Stimulated activated CD4-positive, alpha-beta T cell treated with anti-CD3 and anti-CD28 coated beads, Interleukin-1b, Interleukin-23, amount 100 ng/mL, for 1 hour (primary cell): ENCODE measurements around the gene PITX3.
"Not testable (repeated sequence)": the region's sequence is repeated elsewhere in the genome, so short reads cannot be mapped to it uniquely, and the experiment has no call there.

Source experiments
- DNase-seq, 2 donors: peaks; one replicate each; pipeline ENCODE4 v3.0.0-alpha.2; 2020; ENCODE audit warnings: low read depth in 2 of 2

PITX3 gene

DNA sequence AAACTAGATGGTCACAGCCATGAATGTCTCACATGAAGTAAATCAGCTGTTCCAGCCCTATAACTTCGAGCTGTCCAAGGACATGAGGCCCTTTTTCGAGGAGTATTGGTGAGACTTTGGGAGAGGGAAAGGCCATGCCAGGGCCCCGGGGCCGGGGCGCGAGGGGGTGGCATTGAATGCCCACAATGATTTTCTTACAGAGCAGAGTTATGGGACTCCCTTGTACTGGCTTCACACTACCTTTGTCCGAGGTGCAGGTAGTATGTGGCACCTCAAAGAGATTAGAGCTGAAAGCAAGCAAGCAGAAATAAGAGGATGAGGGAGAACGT is 14.8 kb downstream of the PITX3 start:
- no peak for DNase-seq

DNA sequence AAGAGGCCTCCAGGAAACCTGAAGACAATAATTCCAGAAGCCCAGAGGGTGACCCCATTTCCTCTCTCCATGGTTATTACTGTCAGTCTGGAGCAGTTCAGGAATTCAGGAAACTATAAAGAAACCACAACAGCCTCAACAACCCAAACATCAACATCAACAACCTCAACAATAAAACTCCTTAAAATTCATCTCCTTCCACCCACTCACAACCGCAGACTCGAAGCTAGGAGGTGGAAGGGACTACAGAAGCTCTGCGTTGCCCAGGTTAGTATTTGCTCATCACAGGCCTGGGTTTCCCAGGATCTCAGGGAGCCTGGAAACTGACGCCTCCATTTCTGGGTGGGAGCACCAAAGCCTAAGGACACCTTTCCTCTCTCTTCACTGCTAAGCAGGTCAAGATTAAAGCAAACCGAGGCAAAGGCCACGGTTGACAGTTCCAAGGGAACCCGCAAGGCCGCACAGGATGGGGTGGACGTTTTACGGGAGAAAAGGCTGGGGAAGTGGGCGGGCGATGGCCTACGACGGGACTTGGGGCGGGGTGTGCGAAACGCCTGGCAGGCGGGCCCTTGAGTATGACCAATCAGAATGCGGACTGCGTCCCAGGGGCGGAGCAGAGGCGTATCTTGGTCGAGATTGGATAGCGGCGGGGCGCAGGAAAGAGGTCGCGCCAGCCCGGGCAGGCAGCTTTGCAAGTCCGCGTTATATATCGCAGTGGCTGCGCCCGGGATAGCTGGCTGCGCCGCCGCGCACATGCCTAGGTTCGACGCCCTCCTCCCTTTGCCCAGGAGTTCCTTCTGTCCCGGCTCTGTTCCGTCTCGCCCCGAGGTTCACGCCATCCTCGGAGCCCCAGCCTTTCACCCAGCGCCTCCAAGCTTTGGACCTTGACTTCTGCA is 15.4 kb downstream of the PITX3 start, which contains the start of gene ELOVL3:
TSS of gene ELOVL3 (plus strand) at position 654 of the 896 bp plus-strand sequence. CDS start 250 bp downstream, outside the sequence.
- peak; percentile 56 to 60 for DNase-seq

DNA sequence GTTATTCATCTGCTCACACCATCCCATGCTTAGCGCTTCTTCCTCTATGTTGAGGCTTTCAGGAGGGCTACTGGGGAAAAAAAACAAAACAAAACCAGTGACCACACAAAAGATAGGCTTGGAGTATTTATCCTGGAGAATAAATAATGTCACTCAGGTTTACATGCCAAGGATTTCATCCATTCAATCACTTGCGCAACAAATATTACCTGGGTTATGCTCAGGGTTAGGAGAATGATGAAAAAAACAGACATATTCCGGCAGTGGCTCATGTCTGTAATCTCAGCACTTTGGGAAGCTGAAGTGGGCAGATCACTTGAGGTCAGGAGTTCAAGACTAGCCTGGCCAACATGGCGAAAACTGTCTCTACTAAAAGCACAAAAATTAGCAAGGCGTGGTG is 18.5 kb downstream of the PITX3 start:
- no peak for DNase-seq

DNA sequence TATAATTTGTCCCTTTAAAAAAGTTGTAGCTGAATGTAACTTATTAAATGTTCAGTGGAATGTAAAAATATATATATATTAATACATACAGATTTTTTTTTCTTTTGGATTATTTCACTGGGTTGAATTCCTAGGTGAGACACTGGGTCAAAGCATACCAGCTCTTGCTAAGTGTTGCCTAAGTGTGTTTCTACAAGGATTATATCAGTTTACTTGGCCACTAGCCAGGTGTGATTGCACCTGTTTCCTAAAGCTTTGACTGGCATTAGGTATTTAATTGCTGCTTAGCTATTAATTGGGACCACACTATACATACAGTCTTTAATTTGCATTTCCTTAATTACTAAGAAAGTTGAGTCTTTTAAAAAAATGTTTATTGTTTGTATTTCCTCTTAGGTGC is 20.7 kb downstream of the PITX3 start:
- no peak for DNase-seq

DNA sequence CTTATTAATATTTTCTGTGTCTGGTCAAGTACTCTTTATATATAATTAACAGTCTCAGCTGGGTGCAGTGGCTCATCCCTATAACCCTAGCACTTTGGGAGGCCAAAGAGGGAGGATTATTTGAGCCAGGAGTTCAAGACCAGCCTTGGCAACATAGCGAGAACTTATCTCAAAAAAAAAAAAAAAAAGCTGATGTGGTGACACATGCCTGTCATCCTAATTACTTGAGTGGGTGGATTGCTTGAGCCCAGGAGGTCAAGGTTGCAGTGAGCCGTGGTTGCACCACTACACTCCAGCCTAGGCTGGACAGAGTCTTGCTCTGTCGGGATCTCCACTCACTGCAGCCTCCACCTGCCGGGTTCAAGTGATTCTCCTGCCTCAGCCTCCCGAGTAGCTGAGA is 21.9 kb downstream of the PITX3 start:
- DNase-seq, result no peak

DNA sequence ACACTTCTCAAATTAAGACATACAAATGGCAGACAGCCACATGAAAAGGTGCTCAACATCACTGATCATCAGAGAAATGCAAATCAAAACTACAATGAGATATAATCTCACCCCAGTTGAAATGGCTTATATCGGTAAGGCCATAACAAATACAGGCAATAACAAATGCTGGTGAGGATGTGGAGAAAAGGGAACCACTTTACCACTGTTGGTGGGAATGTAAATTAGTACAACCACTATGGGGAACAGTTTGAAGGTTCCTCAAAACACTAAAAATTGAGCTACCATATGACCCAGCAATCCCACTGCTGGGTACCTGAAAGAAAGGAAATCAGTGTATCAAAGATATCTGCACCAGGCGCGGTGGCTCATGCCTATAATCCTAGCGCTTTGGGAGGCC is 27.7 kb downstream of the PITX3 start:
- DNase-seq, result not testable (repeated sequence)

DNA sequence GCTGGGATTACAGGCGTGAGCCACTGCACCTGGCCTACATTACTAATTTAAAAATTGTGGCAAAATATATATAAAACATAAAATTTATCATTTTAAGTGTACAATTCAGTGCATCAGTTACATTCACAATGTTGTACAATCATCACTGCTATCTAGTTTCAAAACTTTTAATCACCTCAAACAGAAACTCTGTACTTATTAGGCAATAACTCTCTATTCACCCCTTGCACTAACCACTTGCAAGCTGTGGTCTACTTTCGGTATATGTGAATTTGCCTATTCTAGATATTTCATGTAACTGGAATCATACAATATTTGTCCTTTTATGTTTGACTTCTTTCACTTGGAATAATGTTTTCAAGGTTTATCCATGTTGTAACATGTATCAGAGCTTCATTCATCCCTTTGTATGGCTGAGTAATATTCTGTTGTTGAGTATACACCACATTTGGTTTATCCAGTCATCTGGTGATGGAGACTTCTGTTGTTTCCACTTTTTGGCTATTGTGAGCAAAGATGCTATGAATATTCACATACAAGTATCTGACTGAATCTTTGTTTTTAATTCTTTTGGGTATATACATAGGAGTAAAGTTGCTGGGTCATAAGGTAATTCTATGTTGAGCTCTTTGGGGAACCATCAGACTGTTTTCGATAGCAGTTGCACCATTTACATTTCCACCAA is 29.6 kb downstream of the PITX3 start:
- DNase-seq, result no peak

DNA sequence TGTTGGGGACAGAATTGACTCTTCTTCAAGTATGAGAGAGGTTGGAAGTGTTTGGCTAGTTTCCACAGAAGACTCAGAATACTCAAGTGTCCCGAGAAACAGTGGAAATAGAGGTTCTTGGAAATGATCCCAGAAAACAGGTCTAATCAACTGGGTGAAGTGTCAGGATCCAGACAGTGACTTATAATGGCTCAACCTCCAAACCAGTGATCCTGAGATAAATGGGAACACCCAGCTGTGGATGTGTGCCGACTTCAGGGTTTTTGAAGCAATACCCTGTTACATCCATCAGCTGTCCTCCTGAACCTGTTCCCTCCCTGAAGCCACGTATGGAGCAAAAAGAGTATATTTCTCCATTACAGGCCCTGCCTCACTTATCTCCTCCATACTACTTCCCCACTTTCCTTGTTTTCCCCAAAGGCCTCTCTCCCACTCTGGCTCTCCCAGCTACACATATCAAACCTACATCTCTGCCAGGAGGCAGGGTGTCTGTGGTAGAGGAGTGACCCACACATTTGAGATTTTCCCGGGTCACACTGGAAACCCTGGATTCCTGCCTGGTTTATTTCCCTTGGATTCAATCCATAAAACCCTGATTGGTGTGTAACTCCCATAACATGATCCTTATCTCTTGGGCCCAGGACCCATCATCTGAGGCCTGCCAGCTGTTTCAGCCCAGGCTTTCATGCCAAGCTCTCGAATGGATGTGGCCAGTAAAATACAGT is 32.8 kb downstream of the PITX3 start:
- no peak for DNase-seq

DNA sequence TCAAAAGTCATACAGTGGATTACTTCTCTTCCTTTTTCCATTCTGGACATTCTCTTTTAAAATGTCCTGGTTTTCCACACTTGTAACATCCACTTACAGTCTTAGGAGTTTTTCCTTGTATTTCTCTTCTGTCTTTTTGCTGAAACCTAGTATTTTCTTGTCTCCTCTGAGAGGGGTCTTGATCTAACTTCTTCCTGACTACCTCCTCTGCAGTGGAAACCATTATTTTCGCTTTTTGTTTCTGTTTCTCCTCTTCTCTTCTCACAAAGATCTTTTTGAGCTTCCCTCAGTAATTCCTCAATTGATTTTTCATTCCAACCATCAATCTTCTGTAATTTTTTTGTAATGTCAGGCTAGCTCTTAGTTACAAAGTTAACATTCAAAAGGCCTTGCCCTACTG is 38.9 kb downstream of the PITX3 start:
- no peak for DNase-seq

DNA sequence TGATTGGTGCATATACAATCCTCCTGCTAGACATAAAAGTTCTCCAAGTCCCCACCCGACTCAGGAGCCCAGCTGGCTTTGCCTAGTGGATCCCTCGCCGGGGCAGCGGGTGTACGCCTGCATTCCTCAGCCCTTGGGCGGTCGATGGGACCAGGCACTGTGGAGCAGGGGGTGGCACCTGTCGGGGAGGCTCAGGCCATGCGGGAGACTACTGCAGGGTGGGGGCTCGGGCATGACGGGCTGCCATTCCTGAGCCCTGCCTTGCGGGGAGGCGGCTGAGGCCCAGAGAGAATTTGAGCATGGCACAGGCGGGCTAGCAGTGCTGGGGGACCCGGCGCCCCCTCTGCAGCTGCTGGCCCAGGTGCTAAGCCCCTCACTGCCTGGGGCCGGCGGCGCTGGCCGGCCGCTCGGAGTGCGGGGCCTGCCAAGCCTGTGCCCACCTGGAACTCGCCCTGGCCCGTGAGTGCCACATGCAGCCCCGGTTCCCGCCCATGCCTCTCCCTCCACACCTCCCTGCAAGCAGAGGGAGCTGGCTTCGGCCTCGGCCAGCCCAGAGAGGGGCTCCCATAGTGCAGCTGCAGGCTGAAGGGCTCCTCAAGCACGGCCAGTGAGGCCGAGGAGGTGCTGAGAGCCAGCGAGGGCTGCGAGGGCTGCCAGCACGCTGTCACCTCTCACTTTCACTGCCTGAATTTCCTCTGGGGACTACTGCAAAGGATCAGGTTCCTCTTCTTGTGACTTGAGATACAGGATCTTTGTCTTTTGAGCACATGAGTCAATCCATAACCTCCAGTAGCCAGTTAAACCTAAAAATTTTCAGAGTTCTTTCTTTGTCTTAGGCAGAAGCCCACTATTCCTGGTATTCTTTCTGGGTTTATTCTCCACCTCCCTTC is 40.3 kb downstream of the PITX3 start:
- no peak for DNase-seq

DNA sequence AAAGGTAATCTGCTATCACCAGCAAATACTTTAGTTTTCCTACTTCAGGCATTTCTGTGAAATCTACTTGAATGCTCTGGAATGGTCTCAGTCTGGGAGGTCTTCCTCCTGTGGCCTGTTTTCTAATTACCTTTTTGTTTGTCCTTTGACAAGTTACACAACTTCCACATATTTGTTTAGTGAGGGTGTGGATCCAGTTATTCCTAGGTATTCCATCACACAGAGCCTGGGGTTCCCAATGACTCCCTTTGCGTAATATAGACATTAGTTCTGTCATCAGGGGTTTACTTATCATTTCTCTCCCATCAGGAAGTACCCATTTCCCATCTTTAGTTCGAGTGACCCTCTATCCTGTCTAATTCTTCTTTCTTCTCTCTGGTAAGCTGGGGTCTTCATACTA is 43.3 kb downstream of the PITX3 start:
- no peak for DNase-seq

DNA sequence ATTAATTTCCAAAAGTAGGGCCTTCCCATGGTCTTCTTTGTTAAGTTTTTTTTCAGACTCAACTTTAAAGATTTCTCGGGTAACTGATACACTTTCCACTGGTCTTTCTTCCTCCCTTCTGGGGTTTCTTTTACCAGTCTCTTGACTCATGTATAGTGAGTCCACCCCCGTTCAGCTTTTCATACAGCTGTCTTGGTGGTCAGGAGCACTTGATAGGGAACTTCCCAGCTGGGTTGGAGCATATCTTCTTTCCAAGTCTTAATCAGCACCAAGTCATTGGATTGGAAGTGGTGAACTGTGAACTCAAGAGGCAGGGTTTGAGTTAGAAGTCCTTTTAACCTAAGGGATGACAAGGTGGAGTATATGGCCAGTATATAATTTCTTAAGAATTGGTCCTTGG is 44.4 kb downstream of the PITX3 start:
- DNase-seq, result no peak

DNA sequence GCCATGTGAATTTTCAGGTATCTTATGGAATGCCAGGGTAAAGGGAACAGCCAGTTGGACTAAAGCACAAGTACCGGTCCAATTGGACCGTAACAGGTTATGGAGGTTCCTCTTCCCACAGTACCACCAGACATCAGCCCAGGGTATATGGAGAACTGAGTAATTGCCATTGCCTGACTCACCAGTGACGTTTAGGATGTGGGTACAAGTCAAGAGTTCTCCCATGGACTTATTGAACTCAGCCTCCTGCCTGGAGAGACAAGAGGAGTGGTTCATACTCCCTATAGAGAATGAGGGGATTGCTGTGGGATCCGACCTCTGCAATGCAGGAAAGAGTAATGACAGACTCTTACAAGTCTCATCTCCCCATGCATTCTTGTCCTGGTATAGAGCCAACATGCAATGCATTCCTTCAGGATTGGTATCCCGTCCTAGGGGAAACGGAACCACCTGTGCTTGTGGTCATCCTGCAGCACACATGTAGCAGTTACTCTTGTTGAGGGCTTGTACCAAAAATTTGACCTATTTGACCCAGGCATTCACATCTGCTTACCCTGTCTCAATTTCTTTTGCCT is 45.9 kb downstream of the PITX3 start:
- DNase-seq, result no peak

DNA sequence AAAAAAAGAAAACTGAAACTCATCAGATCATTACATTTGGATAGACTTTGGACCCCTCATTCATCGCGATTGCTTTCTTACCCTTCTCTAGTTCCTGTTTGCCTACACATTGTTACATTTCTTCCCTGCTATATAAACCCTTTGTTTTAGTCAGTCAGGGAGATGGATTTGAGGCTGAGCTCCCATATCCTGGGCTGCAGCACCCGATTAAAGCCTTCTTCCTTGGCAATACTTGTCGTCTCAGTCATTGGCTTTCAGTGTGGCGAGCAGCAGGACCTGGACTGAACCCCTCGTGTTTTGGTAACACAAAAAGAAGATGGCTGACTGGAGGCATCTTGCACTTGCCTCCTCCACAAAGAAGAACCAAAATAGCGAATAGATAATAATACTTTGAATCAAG is 49.4 kb downstream of the PITX3 start:
- no peak for DNase-seq

DNA sequence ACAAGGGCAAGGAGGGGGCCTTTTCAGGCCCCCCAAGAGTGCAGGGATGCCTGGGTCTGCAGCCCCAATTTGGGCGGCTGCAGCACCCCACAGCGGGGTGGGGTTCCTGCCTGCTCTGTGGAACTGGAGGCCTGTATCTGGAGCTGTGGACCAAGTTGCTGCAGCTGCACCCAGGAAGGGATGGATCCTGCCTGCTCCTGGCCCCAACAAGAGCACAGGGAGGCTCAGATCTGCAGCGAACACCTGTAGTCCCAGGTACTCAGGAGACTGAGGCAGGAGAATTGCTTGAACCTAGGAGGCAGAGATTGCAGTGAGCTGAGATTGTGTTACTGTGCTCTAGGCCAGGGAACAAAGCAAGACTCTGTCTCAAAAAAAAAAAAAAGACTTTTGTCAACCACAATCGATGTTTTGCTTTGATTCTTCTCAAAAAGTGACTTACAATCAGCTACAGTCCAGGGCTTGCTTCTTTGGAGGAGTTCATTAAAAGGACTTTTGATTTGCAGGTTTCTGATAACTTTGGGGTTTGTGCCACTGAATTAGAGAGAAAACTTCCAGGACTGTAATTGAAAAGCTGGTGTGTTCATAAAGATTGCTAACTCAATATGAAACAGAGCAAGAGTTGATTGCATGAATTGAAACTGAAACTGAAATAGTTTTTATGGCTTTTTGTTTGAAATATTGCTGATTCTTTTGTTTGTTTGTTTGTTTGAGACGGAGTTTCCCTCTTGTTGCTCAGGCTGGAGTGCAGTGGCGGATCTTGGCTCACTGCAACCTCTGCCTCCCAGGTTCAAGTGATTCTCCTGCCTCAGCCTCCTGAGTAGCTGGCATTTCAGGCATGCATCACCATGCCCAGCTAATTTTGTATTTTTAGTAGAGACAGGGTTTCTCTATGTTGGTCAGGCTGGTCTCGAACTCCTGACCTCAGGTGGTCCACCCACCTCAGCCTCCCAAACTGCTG is 52.1 kb downstream of the PITX3 start:
- DNase-seq, result not testable (repeated sequence)

DNA sequence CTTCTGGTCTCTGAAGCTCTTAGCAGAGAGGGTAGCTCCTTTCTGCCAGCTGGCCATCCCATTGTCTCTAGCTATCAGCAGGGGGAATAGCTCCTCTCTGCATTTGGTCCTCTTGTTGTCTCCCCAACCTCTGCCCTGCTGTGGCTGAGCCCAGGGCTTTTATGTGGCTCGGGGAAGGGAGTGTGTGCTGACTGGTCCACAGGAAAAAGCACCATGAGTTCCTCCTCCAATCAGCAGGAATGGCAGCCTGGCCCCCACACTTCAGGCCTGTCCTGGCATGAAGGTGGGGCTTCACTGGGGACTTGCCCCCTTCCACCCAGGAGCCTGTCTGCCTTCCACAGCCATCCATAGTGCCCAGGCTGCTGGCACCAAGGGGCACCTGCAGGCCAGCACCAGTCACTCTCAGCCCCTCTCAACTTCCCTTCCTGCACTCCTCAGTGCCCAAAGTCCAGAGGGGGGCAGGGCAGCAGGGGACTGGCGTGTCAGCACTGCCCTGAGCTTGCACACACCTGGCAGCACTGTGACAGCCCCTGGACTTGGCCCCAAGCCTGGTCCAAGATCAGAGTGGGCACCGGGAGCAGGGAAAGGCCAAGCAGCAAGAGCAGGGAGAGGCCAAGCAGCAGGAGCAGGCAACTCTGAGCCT is 52.9 kb downstream of the PITX3 start:
- no peak for DNase-seq

DNA sequence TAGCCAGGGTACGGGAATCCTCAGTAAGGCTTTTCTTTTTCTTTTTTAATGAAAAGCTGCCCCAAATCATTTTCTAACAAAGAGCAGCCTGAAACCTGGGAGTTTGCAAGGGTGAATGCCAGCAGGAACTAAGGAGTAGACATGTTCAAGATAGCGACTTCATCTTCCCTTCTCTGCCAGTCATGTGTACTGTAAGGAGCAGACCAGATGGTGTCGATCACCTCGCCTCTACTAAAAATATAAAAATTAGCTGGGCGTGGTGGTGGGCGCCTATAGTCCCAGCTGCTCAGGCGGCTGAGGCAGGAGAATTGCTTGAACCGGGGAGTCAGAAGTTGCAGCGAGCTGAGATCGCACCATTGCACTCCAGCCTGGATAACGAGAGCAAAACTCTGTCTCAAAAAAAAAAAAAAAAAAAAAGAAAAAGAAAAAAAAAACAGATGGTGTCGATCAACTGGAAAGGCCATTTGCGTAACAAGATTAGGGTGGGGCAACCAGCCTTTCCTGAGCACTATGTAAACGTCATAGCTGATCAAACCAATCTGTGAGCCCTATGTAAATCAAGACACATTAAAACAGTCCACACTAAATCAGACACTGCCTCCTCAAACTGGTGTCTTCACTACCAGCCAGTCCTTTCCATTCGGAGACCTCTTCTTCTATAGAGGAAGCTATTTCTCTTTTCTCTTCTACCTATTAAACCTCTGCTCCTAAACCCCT is 55.3 kb downstream of the PITX3 start:
- DNase-seq, result no peak

DNA sequence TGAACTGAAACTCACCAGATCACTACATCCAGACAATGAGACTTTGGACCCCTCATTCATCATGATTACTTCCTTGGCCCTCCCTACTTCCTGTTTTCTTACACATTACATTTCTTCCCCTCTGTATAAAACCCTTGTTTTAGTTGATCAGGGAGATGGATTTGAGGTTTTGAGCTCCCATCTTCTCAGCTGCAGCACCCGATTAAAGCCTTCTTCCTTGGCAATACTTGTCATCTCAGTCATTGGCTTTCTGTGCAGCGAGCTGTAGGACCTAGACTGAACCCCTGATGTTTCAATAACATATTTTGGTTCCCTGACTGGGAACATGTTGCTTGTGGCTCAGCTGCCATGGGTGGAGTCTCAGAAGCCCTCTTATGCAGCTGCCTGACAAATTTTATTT is 56.0 kb downstream of the PITX3 start:
- no peak for DNase-seq

DNA sequence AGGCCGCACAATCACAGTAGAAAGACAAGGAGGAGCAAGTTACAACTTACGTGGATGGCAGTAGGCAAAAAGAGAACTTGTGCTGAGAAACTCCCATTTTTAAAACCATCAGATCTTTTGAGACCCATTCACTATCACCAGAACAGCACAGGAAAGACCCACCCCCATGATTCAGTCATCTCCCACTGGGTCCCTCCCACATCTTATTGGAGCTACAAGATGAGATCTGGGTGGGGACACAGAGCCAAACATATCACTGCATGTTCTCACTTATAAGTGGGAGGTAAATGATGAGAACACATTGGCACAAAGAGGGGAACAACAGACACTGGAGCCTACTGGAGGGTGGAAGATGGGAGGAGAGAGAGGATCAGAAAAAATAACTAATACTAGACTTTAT is 56.7 kb downstream of the PITX3 start:
- DNase-seq, result no peak
